Activated CD8-positive, alpha-beta memory T cell treated with anti-CD3 and anti-CD28 coated beads for 24 hours (primary cell): ENCODE results near the gene ANKRD29.

Source experiments
- DNase-seq: peaks from one replicate; pipeline ENCODE4 v3.0.0-alpha.2; 2020

The ANKRD29 gene

DNA sequence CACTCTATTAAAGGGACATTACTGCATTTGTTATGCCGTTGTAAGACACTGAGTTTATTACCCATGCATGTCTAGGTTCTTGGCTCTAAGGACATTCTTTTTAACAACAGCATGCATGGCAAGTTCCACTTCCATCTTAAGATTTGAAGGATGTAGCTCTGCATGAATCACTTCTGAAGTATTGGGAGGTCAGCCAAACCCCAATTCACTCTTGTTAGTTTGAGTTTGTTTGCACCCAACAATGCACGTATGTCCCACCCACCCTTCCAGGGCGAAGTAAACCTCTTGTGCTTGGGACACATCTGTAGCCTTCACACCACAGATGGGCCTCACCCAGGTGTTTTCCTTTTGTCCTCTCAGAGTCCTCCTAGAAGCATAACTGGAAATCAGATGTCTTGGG, 21.0 kb upstream of the ANKRD29 start:
- no peak for DNase-seq

DNA sequence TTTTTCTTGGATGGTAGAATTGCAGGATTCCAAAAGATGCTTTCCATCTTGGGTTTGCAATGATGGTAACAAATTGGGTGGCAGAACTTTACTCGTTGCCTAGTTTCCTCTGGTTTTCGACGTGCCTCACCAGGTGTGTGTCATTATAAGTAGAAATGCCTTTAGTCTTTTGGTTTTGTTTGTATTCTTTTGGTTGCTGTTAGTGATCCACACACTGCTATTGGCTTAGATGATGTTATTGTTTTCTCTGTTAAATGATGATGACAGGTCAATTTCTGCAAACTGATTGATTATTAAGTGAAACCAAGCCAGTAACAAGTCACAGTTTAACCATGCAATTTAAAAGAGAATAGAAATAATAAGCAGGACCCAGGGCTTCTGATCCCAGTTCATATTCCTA, 20.4 kb upstream of the ANKRD29 start:
- no peak for DNase-seq

DNA sequence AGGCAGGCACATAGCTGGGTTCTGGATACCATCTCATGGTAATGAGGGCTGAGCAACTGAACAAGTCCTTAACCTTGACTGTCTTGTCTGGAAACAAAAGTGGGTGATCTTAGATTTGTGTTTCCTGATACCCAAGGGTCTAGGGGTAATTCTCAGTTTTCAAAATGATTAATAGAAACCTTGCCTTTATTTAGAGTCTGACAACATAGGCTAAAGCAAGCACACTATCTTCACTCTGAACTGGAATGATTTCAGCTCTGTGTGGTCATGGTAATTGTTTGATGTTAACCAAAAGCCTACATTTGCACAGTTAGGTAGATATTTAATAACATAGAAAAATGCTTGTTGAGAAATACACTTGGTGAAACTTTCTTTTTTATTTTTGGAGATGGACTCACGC, 19.8 kb upstream of the ANKRD29 start:
- DNase-seq: no peak

DNA sequence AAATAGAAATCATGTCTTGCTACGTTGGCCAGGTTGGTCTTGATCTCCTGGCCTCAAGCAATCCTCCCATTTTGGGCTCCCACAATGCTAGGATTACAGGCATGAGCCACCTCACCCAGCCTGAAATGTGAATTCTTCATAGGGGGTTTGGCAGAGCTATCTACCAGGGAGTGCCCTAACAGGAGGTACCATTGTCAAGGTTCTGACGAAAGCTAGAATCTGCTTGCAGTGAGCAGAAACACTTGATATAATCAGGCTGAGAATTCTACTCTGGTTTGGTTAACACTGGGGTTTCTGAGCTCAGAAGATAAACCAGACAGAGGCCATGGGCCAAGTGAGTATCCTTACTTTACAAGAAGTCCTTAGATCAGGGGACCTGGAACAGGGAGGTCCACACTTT, 19.3 kb upstream of the ANKRD29 start:
- no peak for DNase-seq

DNA sequence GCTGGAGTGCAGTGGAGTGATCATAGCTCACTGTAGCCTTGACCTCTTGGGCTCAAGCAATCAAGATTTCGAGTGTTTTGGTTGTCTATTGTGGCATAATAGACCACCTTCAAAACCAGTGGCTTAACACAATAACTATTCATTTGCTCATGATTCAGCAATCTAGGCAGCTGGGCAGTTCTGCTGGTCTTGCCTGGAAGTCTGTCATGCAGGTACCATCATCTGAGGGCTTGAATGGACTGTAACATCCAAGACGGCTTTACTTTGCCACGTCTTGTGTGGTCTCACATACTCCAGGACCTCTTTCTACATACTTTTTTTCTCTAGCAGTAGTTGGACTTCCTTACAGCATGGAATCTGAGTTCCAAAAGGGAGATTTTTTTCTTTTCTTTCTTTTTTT, 13.2 kb upstream of the ANKRD29 start:
- no peak for DNase-seq

DNA sequence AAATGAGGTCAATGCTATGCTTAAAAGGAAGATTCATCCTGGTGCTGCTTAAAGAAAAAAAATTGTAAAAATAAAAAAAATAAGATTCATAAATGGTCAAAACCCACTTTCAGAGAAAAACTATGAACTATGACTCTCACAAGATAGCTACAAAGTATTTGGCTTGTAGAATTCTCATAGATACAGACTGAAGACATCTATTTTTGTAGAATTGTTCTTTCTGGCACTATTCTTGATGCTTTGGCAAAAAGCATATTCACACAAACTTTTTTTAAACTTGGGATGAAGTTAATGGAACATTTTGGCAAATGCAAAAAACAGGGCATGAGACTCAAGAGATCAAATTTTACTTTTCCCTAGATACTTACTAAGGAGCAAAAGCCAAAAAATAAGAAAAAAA, 12.5 kb upstream of the ANKRD29 start:
- no peak for DNase-seq

DNA sequence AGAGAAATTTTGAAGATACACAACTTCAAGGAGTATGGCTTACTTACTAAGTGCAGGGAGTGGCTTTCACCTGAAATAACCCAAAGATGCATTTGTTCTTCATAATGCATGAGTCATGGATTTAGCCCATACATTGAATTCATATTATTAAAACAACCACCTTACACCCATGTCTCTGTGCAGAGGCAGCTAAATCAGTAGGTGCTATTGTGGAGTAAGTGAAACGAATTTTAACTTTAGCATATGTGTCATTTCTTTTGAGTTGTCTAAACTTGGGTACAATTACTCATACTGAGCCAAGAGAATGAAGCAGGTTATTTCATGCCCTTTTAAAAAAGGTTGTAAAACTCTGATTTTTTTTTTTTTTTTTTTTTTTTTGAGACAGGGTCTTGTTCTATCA, 11.0 kb upstream of the ANKRD29 start:
- DNase-seq: no peak

DNA sequence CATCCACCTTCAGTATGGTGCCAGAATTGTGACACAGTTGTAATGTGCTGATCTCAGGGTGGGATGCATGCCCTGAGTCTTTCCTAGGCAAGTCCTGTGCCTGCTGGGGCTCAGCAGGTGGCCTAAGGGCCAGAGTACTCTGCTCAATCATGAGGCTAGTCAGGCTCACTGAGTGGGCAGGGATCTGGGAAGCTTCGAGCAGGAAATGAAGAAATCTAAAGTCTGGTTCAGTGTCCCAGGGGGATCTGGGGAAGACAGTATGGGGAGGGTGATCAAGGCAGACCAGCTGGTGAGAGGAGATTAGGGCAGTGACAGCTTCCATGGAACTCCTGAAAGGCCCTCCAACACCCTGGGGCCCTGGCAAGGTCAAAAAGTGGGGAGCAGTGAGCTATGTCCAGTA, 8.9 kb upstream of the ANKRD29 start:
- no peak for DNase-seq

DNA sequence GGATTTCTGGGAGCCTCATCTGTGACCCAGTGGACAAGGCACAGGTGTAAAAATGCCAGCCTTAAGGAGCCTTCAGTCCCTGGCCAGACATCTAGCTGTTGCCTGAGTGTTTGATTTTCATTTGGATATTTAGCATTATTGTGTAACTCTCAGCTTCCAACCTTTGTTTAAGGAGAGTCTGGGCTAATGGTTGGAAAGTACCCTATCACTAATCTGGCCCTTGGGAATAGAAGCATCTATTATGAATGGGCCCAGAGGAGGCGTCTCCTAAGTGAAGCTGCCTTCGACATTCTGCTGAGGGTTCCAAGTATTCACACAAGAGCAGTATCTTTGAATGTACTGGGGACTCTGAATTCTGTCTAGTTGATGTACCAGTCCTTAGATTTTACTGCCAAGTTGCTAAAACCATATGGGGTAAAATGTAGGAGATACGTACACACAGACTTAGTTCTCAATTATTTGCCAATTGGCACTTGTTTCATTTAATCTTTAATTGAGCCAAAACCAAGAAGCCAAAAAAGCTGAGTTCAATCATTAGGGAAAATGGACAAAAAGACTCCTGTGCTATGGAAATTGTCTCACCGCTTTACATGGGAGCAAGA, 7.2 kb upstream of the ANKRD29 start:
- DNase-seq: no peak

DNA sequence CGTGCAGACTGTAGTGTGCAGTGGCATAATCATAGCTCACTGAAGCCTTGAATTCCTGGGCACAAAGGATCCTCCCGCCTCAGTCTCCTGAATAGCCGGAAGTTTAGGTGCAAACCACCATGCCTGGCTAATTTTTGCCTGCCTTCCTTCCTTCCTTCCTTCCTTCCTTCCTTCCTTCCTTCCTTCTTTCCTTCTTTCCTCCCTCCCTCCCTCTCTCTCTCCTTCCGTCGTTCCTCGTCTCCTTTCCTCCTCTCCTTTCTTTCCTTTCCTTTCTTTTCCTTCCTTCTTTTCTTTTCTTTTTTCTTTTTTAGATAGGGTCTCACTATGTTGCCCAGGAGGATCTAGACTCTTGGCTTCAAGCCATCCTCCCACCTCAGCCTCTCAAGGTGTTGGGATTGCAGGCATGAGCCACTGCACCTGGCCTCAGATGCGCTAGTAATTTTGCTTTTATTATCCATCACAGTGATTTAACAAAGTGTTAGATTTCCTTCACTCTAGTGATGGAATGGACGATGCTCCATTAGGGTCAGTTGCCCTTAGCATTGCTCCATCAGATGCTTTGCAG, 6.6 kb upstream of the ANKRD29 start:
- no peak for DNase-seq

DNA sequence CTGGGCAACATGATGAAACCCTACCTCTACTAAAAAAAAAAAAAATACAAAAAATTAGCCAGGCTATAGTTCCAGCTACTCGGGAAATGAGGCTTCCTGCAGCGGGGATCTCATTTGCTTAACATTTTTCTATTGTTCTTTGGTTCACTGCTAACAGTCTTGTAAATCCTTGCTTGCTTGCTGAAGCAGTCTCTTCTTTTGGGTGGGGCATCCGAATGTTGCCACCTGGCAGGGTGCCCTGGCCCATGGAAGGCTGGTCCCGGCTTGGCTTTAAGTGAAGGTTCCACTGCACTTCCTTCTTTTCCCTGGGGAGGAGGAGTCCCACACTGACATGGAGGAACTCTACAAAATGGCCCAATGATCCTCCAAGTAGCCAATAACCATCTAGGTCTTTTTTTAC, 6.0 kb upstream of the ANKRD29 start:
- no peak for DNase-seq

DNA sequence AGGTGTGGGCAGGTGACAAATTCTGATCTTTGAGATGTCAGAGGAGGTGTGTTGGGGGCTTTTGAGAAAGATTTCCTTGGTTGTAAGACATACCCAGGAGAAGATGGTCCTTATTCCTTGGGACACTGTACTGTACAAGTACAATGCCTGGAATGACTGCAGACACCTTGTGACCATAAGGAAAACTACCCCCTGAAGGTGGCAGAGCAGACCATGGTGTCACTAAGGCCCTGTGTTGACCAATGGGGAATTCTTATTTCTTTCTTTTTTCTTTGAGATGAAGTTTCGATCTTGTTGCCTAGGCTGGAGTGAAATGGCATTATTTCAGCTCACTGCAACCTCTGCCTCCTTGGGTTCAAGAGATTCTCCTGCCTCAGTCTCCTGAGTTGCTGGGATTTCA, 4.4 kb upstream of the ANKRD29 start:
- no peak for DNase-seq

DNA sequence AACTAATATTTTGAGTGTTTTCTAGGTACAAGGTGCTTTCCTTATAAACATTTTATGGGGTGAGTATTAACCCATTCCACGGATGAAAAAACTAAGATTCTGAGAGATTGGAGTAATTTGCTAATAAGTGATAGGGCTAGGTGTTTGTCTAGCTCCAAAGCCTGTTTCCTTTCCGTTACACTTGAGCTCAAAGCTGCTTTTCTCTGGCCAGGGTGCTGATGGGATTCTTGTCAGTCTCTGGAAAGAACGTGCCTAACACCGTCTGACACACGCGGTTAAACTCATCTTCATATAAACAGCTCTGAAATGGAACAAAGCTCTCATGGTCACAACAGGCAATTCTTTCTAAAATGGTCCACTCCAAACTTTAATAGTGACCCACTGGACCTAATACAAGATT, 2.0 kb upstream of the ANKRD29 start:
- no peak for DNase-seq

DNA sequence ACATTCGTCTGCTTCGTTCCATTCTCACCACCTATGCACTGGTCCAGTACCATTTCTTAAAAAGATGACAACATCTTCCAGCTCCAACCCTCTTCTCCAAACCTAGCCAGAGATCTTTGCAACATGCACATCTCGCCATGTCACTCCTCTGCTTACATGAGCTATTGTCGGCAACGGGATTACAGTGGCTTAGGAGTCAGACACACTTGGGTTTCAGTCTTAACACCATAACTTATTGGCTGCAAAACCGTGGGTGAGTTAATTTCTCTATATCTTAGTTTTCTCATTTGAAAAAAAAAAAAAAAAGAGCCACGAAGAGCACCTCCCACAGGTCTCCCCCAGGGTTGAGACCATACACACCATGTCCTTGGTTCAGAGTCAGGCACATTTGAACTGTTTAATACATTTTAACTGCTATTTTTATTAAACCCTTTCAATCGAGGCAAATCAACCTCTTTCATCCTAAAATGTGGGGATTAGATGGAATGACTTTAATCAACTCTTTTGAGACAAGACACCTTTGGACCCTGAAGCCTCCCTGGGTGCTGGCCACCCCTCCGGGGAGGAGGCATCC, 889 bp downstream of the ANKRD29 start:
- DNase-seq: no peak

DNA sequence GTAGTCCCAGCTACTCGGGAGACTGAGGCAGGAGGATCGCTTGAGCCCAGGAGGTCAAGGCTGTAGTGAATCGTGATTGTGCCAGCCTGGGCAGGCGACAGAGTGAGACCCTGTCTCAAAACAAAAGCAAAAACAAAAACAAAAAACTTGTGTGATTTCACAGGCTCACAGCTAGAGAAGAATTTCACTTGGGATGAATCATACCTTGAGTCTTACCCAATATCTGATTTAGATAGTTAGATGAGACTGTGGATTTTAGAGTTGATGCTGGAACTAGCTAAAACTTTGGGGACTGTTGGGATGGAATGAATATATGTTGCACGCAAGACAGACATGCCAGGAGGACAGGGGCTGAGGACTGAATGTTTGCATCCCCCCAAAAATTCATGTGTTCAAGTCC, 4.4 kb downstream of the ANKRD29 start:
- no peak for DNase-seq

DNA sequence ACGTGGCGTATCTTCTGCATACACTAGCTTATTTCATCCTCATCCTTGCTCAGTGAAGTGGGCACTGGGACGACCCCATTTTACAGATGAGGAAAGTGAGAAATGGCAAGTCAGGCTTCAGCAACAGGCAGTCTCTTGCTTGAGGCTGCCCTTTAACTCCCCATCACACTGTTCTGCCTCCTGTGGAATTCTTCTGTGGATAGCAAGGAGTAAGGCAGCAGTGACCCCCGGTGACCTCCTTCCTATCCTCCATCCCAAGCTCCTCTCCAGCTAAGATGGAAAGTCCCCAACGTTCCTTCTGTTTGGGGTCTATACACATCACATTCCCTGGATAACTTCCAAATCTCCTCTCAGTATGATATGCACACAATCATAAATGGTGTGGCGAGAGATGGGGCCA, 10.5 kb downstream of the ANKRD29 start:
- DNase-seq: no peak

DNA sequence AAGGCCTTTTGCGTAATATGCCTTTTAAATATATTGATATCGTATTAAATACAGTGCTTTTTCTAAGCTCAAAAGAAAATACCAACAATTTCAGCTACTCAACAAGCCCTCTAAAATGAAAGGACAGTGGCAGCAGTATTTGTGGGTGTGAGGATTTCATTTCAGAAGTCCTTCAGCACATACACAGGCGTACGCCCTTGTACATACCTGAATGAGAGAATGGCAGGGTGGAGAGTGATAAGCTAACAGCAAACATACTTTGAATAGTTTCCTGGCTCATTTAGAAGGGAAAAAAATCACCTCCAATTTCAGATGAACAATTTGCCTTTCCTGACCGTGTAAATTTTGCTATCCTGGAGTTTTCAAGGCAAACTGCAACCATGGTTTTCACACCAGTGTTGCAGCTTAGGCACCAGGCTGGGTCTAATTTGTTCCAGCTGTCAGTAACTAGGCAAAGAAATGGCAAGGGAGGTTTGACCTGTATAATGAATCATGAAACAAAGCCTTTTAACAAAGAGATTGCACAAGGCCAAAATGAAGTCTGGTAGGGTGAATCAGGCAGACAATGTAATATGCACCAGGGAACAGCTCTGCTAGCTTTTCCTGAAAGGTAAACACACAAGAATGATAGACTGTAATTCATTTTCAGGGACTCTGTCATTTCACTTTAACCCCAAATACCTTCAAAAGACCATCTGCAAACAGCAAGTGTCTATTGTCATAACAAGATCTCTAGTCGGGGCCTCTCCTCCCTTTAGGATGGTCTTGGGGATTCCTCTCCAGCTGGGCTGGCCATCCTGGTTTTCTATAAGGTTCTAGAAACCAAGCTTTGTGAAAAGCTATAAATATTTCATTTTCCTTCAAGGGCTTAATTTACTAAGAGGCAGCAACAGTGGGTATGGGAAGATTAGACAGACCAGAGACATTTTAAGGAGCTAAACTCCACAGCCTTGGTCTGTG, 11.5 kb downstream of the ANKRD29 start:
- DNase-seq: no peak

DNA sequence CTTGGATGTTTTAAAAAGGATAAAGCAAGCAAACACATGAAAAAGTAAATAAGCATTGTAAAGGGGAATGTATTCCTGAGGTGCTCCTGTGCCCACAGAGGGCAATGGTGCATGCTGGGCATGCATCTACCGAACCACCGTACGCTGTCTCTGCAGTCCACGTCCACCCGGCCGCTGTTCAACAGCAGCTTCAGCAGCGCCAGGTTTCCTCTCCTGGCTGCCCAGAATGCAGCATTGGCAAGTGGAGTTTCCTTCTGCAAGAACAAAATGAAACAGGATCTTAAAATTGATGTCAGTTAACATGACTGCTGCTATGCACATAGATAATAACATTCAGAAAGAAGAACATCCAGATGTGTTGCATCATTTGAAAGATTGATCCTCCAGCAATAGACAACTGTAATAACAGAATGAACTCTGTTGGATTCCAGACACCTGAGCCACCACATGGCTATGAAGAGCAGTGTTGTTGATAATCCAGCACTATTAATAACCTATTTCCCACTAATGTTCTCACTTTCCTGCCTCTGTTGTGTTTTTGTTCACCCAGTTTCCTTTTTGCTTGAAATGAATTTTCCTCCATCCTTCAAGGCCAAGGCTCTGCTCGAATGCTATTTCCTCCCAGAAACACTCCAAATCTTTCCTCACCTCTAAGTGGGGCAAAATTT, 13.6 kb downstream of the ANKRD29 start:
- DNase-seq: no peak

DNA sequence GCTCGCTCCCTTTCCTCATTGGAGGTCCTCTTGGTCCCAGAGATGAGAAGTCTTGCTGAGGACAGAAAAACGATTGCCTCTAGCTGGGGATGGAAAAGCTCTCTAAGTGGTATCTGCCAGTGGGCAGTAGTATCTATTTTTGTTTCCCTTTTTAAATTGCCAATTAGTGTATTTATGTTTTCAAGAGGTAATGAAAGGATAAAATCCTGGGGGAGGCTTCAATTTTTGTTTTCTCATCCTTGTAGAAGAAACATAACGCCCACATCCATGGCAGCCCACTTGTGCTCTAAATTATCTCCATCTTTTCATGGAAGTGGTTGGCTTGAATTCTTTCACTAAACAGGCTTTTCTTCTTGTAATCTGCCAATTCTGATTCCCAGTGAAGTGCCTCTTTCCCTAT, 14.3 kb downstream of the ANKRD29 start:
- DNase-seq: no peak

DNA sequence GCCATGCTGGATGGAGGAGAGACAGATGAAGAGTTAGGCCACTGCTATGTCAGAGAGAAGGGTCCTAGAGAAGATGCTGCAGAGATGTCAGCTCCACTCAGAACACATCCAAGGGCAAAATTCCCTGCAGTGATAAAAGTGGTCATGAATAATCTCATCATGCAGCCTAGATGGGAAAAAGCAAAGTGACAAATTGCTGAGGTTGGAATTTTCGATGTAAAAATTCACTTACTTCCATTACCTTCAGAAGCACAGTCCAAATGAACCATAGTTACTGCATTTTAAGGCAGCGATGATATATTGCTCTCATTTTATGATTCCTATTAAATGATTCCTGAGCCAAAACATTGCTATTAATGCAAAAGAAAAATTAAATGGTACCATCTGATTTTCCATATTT, 16.4 kb downstream of the ANKRD29 start:
- no peak for DNase-seq

DNA sequence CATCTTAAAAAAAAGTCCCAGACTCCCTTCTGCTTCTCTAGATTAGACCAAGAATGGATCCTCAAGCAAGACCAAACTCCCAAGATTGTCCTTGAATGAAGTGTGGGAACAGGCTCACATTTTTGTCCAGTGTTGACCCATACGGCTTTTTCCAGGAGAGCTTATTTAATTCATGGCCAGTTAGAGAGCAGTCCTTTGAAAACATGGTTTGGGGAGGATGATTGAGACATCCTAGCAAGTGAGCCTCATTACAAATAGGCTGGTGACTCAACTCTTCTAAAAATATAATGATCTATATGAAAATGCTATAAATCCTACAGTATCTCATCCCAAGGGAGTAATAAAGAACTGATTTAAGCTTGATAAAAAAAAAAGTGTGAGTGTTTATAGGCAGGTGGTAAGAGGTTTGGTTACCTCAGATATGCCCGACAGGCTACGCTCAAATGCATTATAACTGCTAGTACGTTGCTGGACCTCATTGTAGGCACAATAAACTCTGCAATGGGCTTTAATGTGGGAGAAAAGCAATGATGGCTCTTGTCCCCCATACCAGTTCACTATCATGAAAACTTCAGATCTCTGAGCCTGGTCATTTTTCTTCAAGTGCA, 17.0 kb downstream of the ANKRD29 start:
- no peak for DNase-seq

DNA sequence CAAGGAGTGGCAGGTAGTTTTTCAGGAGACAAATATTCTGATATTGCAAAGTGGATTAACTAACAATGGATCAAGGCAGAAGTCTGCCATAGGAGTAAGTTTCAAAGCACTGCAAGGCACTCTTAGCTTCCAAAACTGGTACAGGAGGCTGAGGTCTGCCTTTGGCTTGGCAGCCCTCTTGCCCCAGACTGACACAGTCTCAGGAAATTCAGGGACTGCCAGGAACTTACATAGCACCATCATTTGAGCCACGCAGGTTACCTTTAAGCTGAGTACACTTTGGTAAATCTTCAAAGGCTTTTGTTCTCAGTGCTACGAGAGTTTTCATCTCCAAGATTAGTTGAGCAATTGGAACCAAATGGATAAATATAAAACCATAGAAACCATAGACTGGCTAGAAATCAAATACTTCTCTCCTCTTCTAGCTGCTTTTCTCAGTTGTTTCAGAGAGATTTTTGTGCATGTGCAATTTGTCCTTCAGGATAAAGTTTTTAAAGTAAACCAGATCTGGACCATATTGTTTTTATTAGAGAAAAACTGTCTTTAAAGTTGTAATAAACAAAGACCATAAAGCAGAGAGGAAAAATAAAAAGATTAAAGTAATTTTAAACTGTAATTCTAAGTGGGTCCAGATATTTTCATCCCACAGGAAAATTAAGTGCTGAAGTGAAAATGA, 18.8 kb downstream of the ANKRD29 start:
- no peak for DNase-seq
